Fibroblast of lung (primary cell): ENCODE measurements around the gene JAKMIP3. TPM values are rescaled to one million over a fixed set of nuclear protein-coding genes. Genes with fewer than 3 reads are reported as not detected.

Experiments
- DNase-seq, 2 donors: peaks; one replicate each; pipeline versions ENCODE4 v3.0.0 to v3.0.0-alpha.2; 2010; ENCODE audit warnings: low read depth in 2 of 2
- H2AFZ ChIP-seq: 2 replicates; pipeline ENCODE4 v1.5.1; 2012; ENCODE audit warnings: low read length, control low read depth, inconsistent platforms
- H3K27ac ChIP-seq: 2 replicates; pipeline ENCODE4 v1.5.1; 2011; ENCODE audit warnings: low read length, control low read depth; ENCODE audit not compliant: insufficient read depth
- H3K27me3 ChIP-seq: 2 replicates; pipeline ENCODE4 v1.5.1; 2011; ENCODE audit warnings: mild to moderate bottlenecking, low read length; ENCODE audit not compliant: control insufficient read depth, insufficient read depth
- H3K36me3 ChIP-seq: 2 replicates; pipeline ENCODE4 v1.5.1; 2011; ENCODE audit warnings: low read length; ENCODE audit not compliant: control insufficient read depth, insufficient read depth
- H3K4me1 ChIP-seq: 2 replicates; pipeline ENCODE4 v1.5.1; 2011; ENCODE audit warnings: low read length; ENCODE audit not compliant: control insufficient read depth, insufficient read depth; ENCODE audit errors: extremely low read depth
- H3K4me2 ChIP-seq: 2 replicates; pipeline ENCODE4 v1.5.1; 2011; ENCODE audit warnings: low read length, control low read depth; ENCODE audit not compliant: insufficient read depth; ENCODE audit errors: extremely low read depth
- H3K4me3 ChIP-seq, 4 experiments: fragments of 200-600 bp in 1 of 4; sonication (generic) in 1 of 4; replicated peaks in 1 of 4; 2 replicates each; pipeline ENCODE4 v1.5.1; 2011 to 2016; ENCODE audit warnings: low read length in 4 of 4, low read depth in 3 of 4, mild to moderate bottlenecking in 3 of 4, control low read depth in 2 of 4, inconsistent platforms in 1 of 4, mixed read lengths in 1 of 4; ENCODE audit not compliant: insufficient read depth in 1 of 4; ENCODE audit errors: control extremely low read depth in 1 of 4
- H3K79me2 ChIP-seq: 2 replicates; pipeline ENCODE4 v1.5.1; 2012; ENCODE audit warnings: mild to moderate bottlenecking, low read length, inconsistent platforms; ENCODE audit not compliant: control insufficient read depth, insufficient read depth
- H3K9ac ChIP-seq: 2 replicates; pipeline ENCODE4 v1.5.1; 2011; ENCODE audit warnings: mild to moderate bottlenecking, low read length, control low read depth; ENCODE audit not compliant: insufficient read depth
- H3K9me3 ChIP-seq: 2 replicates; pipeline ENCODE4 v1.5.1; 2012; ENCODE audit warnings: low read depth, low read length; ENCODE audit not compliant: control insufficient read depth, insufficient read depth
- H4K20me1 ChIP-seq: 2 replicates; pipeline ENCODE4 v1.5.1; 2011; ENCODE audit warnings: low read length; ENCODE audit not compliant: control insufficient read depth, insufficient read depth; ENCODE audit errors: extremely low read depth
- CTCF ChIP-seq, 2 donors: IDR thresholded peaks in 1 of 2; conservative IDR thresholded peaks in 1 of 2; 1 replicate in 1 of 2; 2 replicates in 1 of 2; pipeline ENCODE4 v1.5.1; 2011 to 2012; ENCODE audit warnings: low read length in 2 of 2, control low read depth in 1 of 2, inconsistent platforms in 1 of 2, low read depth in 1 of 2, mild to moderate bottlenecking in 1 of 2
- EZH2 ChIP-seq: IDR thresholded peaks from 2 replicates; pipeline ENCODE4 v1.5.1; 2012; ENCODE audit warnings: low read length, control low read depth, mild to moderate bottlenecking; ENCODE audit errors: missing control alignments
- polyA plus RNA-seq, 2 donors: library from polyadenylated mRNA; depleted of rRNA in 1 of 2; stranded (reverse) in 1 of 2; unstranded in 1 of 2; fragments of >200 nt; gene quantifications; 2 replicates each; pipeline ENCODE4 v1.2.1, GENCODE V29; 2011 to 2012; ENCODE audit warnings: missing spikeins in 1 of 2
- total RNA-seq: library from RNA; depleted of rRNA; stranded (reverse); fragments of >200 nt; gene quantifications from 2 replicates; pipeline ENCODE4 v1.2.1, GENCODE V29; 2014

JAKMIP3 gene
- total and polyA plus RNA-seq, 2 donors (not counting 1 experiment from before 2014, with no cell fraction given) = 0.17 TPM

- H3K4me3 ChIP-seq = no peak overlapping the region
- H2AFZ ChIP-seq = no peak overlapping the region
- no peak overlapping the region for H3K27ac ChIP-seq
- no peaks in the 10 kb centered on the region for H3K4me1 ChIP-seq
- no peaks in the 10 kb centered on the region for H3K36me3 ChIP-seq
- DNase-seq = no peak
- TF ChIP-seq EZH2 (no peak), CTCF (conservative IDR thresholded peaks at IDR 0.05 in 1 of 2, IDR thresholded peaks at IDR 0.05 in 1 of 2; ENCODE audit: low read depth in 1 of 2, low read length in 2 of 2) (no peak)
- no peak overlapping the region for H3K4me2 ChIP-seq
- H3K9me3 ChIP-seq = no peaks in the 10 kb centered on the region
- H3K27me3 ChIP-seq = no peaks in the 10 kb centered on the region
- no peak overlapping the region for H3K9ac ChIP-seq
- H3K79me2 ChIP-seq = no peaks in the 10 kb centered on the region
- H4K20me1 ChIP-seq = no peaks in the 10 kb centered on the region
Observed at GRCh38 chr10:132095403-132096113, 29.8 kb downstream of the JAKMIP3 start.

GRCh38 chr10:132096223-132096622, 30.5 kb downstream of the JAKMIP3 start:
- Histone ChIP-seq H3K36me3 (no peaks in the 10 kb centered on the region), H4K20me1 (no peaks in the 10 kb centered on the region), H2AFZ (no peak overlapping the region), H3K4me2 (no peak overlapping the region), H3K27me3 (no peaks in the 10 kb centered on the region), H3K9ac (no peak overlapping the region), H3K9me3 (no peaks in the 10 kb centered on the region), H3K79me2 (no peaks in the 10 kb centered on the region), H3K4me3 (no peak overlapping the region), H3K4me1 (no peaks in the 10 kb centered on the region), H3K27ac (no peak overlapping the region)
- peak in 1 of 2 donors; percentile 36 for DNase-seq
- no peak for TF ChIP-seq CTCF (conservative IDR thresholded peaks at IDR 0.05 in 1 of 2, IDR thresholded peaks at IDR 0.05 in 1 of 2; ENCODE audit: low read depth in 1 of 2, low read length in 2 of 2)

GRCh38 chr10:132096863-132097478, 31.2 kb downstream of the JAKMIP3 start:
- Histone ChIP-seq H3K27me3 (no peaks in the 10 kb centered on the region), H3K4me2 (no peak overlapping the region), H3K79me2 (no peaks in the 10 kb centered on the region), H3K4me3 (no peak overlapping the region), H3K36me3 (no peaks in the 10 kb centered on the region), H3K9me3 (no peaks in the 10 kb centered on the region), H3K4me1 (no peaks in the 10 kb centered on the region), H4K20me1 (no peaks in the 10 kb centered on the region), H3K9ac (no peak overlapping the region), H2AFZ (no peak overlapping the region), H3K27ac (no peak overlapping the region)
- no peak for DNase-seq
- TF ChIP-seq EZH2 (no peak), CTCF (conservative IDR thresholded peaks at IDR 0.05 in 1 of 2, IDR thresholded peaks at IDR 0.05 in 1 of 2; ENCODE audit: low read depth in 1 of 2, low read length in 2 of 2) (no peak)
